GM23338 (cell line): ENCODE measurements around the gene MKI67. TPM values are rescaled to one million over a fixed set of nuclear protein-coding genes. Genes with fewer than 3 reads are reported as not detected.

ENCODE experiments used
- ATAC-seq: fragments of 200-7000 bp; cut with Tn5 transposase; 3 replicates; pipeline ENCODE4 v1.9.1; 2020
- DNase-seq: peaks from one replicate; pipeline ENCODE4 v3.0.0-alpha.2; 2015; ENCODE audit warnings: low spot score
- H2AFZ ChIP-seq: fragments of 200-600 bp; sonication (generic); 2 replicates; pipeline ENCODE4 v1.8.0; 2016; ENCODE audit warnings: antibody characterized with exemption, mild to moderate bottlenecking, moderate library complexity
- H3F3A ChIP-seq: fragments of 200-600 bp; sonication (generic); replicated peaks from 2 replicates; pipeline ENCODE4 v1.8.0; 2017; ENCODE audit warnings: antibody characterized with exemption, mixed run types, low read depth
- H3K27ac ChIP-seq: fragments of 200-600 bp; sonication (generic); 2 replicates; pipeline ENCODE4 v1.6.1; 2016; ENCODE audit warnings: low read depth
- H3K27me3 ChIP-seq: fragments of 200-600 bp; sonication (generic); 2 replicates; pipeline ENCODE4 v1.8.0; 2016; ENCODE audit warnings: mild to moderate bottlenecking, mixed run types, moderate library complexity; ENCODE audit not compliant: insufficient read depth
- H3K36me3 ChIP-seq: fragments of 200-600 bp; sonication (generic); 2 replicates; pipeline ENCODE4 v1.8.0; 2016; ENCODE audit warnings: mild to moderate bottlenecking; ENCODE audit not compliant: insufficient read depth
- H3K4me1 ChIP-seq: fragments of 200-600 bp; sonication (generic); 2 replicates; pipeline ENCODE4 v1.8.0; 2016; ENCODE audit warnings: mild to moderate bottlenecking, moderate library complexity; ENCODE audit not compliant: insufficient read depth
- H3K4me2 ChIP-seq: fragments of 200-600 bp; sonication (generic); 2 replicates; pipeline ENCODE4 v1.7.1; 2017; ENCODE audit warnings: mixed run types
- H3K4me3 ChIP-seq: fragments of 200-600 bp; sonication (generic); 2 replicates; pipeline ENCODE4 v1.6.1; 2016; ENCODE audit warnings: mixed run types
- H3K79me2 ChIP-seq: fragments of 200-600 bp; sonication (generic); replicated peaks from 2 replicates; pipeline ENCODE4 v1.8.0; 2017; ENCODE audit warnings: mild to moderate bottlenecking; ENCODE audit not compliant: insufficient read depth
- H3K9me2 ChIP-seq: fragments of 200-600 bp; sonication (generic); 2 replicates; pipeline ENCODE4 v1.8.0; 2017; ENCODE audit not compliant: insufficient read depth
- H4K20me1 ChIP-seq: fragments of 200-600 bp; sonication (generic); replicated peaks from 2 replicates; pipeline ENCODE4 v1.8.0; 2017; ENCODE audit warnings: mild to moderate bottlenecking; ENCODE audit not compliant: insufficient read depth
- H3K27ac Mint-ChIP-seq: 2 replicates; pipeline ENCODE4 v1.8.0; 2020; ENCODE audit warnings: inconsistent platforms, mild to moderate bottlenecking, moderate library complexity, mixed read lengths
- H3K27me3 Mint-ChIP-seq: 3 replicates; pipeline ENCODE4 v1.8.0; 2022; ENCODE audit warnings: low read depth, mild to moderate bottlenecking, moderate library complexity, mixed read lengths, inconsistent platforms; ENCODE audit not compliant: insufficient read depth, poor library complexity
- H3K36me3 Mint-ChIP-seq: 3 replicates; pipeline ENCODE4 v1.8.0; 2021; ENCODE audit warnings: low read depth, mild to moderate bottlenecking, inconsistent platforms, moderate library complexity, mixed read lengths
- H3K4me1 Mint-ChIP-seq: 3 replicates; pipeline ENCODE4 v1.8.0; 2020; ENCODE audit warnings: mild to moderate bottlenecking, inconsistent platforms, mixed read lengths
- H3K4me3 Mint-ChIP-seq: 3 replicates; pipeline ENCODE4 v1.8.0; 2021; ENCODE audit warnings: moderate library complexity, mild to moderate bottlenecking, inconsistent platforms, mixed read lengths
- H3K9me3 Mint-ChIP-seq: 3 replicates; pipeline ENCODE4 v1.8.0; 2020; ENCODE audit warnings: moderate library complexity, mild to moderate bottlenecking, inconsistent platforms, mixed read lengths
- CREB1 ChIP-seq: fragments of 250-450 bp; sonication (Bioruptor Pico); IDR thresholded peaks from 2 replicates; pipeline ENCODE4 v1.5.0; 2020; ENCODE audit warnings: low read depth, mild to moderate bottlenecking, moderate library complexity
- EZH2 ChIP-seq: fragments of 200-600 bp; sonication (generic); IDR thresholded peaks from one replicate; pipeline ENCODE4 v1.8.0; 2017; ENCODE audit warnings: antibody characterized with exemption, mild to moderate bottlenecking, low read depth; ENCODE audit not compliant: unreplicated experiment
- EZH2phosphoT487 ChIP-seq: fragments of 200-600 bp; sonication (generic); IDR thresholded peaks from one replicate; pipeline ENCODE4 v1.8.1; 2018; ENCODE audit warnings: antibody characterized with exemption; ENCODE audit not compliant: unreplicated experiment
- JUNB ChIP-seq: IDR thresholded peaks from one replicate; pipeline ENCODE4 v1.6.1; 2016; ENCODE audit warnings: antibody characterized with exemption; ENCODE audit not compliant: unreplicated experiment
- NANOG ChIP-seq: IDR thresholded peaks from 2 replicates; pipeline ENCODE4 v1.6.1; 2016; ENCODE audit warnings: antibody characterized with exemption, borderline replicate concordance
- ZNF114 ChIP-seq: fragments of 250-450 bp; sonication (Bioruptor Pico); IDR thresholded peaks from 2 replicates; pipeline ENCODE4 v1.5.0; 2020; ENCODE audit warnings: mild to moderate bottlenecking, moderate library complexity
- ZNF331 ChIP-seq: fragments of 250-450 bp; sonication (Bioruptor Pico); IDR thresholded peaks from 2 replicates; pipeline ENCODE4 v1.5.0; 2020; ENCODE audit warnings: low read depth, mild to moderate bottlenecking, moderate library complexity
- polyA plus RNA-seq: library from polyadenylated mRNA; unstranded; fragments of >200 nt; fragmentation: Nextera tagmentation; extraction: Ambion mirVana; gene quantifications from 2 replicates; pipeline ENCODE4 v1.2.1, GENCODE V29; 2016
- total RNA-seq: library from RNA; depleted of rRNA; stranded (reverse); fragments of >200 nt; shearing (Covaris generic); gene quantifications from 2 replicates; pipeline ENCODE4 v1.2.3, GENCODE V29; 2014
- TF ChIP-seq, protein P1 (sequence below): fragments of 250-450 bp; sonication (Bioruptor Pico); IDR thresholded peaks from 2 replicates; pipeline ENCODE4 v1.5.0; 2020; ENCODE audit warnings: mild to moderate bottlenecking, moderate library complexity
- TF ChIP-seq, protein P2 (sequence below): IDR thresholded peaks from 2 replicates; pipeline ENCODE4 v1.6.1; 2016; ENCODE audit warnings: antibody characterized with exemption
- TF ChIP-seq, protein P3 (sequence below), 2 experiments: fragments of 200-600 bp in 1 of 2; sonication (generic) in 1 of 2; conservative IDR thresholded peaks; 2 replicates each; pipeline versions ENCODE4 v1.5.1 to v1.6.1; 2016 to 2017; ENCODE audit warnings: antibody characterized with exemption in 2 of 2, low read depth in 2 of 2, mild to moderate bottlenecking in 2 of 2, moderate library complexity in 1 of 2
- TF ChIP-seq, protein P4 (sequence below): IDR thresholded peaks from one replicate; pipeline ENCODE4 v1.6.1; 2018; ENCODE audit warnings: antibody characterized with exemption; ENCODE audit not compliant: unreplicated experiment

The MKI67 gene
- total and polyA plus RNA-seq, 2 experiments from 2014 or later, result 58.0 to 103 TPM

DNA sequence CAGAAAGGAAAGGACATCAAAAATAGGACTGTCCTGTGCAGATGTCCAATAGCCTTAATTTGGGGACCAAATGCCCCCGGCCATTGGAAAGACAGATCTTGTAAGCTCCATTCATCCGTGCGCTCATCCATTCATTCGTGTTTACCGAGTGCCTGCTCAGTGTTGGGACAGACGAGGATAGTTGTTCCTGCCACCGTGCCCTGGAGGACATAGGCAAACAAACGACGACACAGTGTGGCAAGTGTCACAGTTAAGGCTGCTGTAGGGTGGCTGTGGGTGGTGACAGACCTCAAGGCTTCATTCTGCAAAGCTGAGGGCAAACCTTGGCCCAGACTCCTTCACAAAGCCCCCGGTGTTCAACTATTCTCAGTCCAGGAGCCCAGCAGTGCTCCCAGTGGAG is 27.6 kb downstream of the MKI67 start:
- H3K27ac ChIP-seq, result no peak overlapping the region
- no peaks in the 10 kb centered on the region for H3F3A ChIP-seq
- Mint-ChIP-seq H3K4me3 (no peak overlapping the region), H3K36me3 (peaks cover 39% of the 10 kb centered on the region), H3K4me1 (peaks cover 5% of the 10 kb centered on the region; the same call in 2 of the 3 replicates), H3K9me3 (no peaks in the 10 kb centered on the region), H3K27ac (no peak overlapping the region), H3K27me3 (peaks cover 2% of the 10 kb centered on the region)
- H3K4me2 ChIP-seq, result no peak overlapping the region
- H3K4me3 ChIP-seq, result no peak overlapping the region
- H3K79me2 ChIP-seq, result no peaks in the 10 kb centered on the region
- TF ChIP-seq, protein P1, sequence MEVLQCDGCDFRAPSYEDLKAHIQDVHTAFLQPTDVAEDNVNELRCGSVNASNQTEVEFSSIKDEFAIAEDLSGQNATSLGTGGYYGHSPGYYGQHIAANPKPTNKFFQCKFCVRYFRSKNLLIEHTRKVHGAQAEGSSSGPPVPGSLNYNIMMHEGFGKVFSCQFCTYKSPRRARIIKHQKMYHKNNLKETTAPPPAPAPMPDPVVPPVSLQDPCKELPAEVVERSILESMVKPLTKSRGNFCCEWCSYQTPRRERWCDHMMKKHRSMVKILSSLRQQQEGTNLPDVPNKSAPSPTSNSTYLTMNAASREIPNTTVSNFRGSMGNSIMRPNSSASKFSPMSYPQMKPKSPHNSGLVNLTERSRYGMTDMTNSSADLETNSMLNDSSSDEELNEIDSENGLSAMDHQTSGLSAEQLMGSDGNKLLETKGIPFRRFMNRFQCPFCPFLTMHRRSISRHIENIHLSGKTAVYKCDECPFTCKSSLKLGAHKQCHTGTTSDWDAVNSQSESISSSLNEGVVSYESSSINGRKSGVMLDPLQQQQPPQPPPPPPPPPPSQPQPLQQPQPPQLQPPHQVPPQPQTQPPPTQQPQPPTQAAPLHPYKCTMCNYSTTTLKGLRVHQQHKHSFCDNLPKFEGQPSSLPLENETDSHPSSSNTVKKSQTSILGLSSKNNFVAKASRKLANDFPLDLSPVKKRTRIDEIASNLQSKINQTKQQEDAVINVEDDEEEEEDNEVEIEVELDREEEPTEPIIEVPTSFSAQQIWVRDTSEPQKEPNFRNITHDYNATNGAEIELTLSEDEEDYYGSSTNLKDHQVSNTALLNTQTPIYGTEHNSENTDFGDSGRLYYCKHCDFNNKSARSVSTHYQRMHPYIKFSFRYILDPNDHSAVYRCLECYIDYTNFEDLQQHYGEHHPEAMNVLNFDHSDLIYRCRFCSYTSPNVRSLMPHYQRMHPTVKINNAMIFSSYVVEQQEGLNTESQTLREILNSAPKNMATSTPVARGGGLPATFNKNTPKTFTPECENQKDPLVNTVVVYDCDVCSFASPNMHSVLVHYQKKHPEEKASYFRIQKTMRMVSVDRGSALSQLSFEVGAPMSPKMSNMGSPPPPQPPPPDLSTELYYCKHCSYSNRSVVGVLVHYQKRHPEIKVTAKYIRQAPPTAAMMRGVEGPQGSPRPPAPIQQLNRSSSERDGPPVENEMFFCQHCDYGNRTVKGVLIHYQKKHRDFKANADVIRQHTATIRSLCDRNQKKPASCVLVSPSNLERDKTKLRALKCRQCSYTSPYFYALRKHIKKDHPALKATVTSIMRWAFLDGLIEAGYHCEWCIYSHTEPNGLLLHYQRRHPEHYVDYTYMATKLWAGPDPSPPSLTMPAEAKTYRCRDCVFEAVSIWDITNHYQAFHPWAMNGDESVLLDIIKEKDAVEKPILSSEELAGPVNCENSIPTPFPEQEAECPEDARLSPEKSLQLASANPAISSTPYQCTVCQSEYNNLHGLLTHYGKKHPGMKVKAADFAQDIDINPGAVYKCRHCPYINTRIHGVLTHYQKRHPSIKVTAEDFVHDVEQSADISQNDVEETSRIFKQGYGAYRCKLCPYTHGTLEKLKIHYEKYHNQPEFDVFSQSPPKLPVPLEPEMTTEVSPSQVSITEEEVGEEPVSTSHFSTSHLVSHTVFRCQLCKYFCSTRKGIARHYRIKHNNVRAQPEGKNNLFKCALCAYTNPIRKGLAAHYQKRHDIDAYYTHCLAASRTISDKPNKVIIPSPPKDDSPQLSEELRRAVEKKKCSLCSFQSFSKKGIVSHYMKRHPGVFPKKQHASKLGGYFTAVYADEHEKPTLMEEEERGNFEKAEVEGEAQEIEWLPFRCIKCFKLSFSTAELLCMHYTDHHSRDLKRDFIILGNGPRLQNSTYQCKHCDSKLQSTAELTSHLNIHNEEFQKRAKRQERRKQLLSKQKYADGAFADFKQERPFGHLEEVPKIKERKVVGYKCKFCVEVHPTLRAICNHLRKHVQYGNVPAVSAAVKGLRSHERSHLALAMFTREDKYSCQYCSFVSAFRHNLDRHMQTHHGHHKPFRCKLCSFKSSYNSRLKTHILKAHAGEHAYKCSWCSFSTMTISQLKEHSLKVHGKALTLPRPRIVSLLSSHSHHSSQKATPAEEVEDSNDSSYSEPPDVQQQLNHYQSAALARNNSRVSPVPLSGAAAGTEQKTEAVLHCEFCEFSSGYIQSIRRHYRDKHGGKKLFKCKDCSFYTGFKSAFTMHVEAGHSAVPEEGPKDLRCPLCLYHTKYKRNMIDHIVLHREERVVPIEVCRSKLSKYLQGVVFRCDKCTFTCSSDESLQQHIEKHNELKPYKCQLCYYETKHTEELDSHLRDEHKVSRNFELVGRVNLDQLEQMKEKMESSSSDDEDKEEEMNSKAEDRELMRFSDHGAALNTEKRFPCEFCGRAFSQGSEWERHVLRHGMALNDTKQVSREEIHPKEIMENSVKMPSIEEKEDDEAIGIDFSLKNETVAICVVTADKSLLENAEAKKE, result no peak
- TF ChIP-seq NANOG (no peak), ZNF114 (CRISPR knock-in tag) (no peak), JUNB (no peak), CREB1 (no peak), EZH2 (no peak), ZNF331 (no peak), EZH2phosphoT487 (no peak)
- TF ChIP-seq, protein P2, sequence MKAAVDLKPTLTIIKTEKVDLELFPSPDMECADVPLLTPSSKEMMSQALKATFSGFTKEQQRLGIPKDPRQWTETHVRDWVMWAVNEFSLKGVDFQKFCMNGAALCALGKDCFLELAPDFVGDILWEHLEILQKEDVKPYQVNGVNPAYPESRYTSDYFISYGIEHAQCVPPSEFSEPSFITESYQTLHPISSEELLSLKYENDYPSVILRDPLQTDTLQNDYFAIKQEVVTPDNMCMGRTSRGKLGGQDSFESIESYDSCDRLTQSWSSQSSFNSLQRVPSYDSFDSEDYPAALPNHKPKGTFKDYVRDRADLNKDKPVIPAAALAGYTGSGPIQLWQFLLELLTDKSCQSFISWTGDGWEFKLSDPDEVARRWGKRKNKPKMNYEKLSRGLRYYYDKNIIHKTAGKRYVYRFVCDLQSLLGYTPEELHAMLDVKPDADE, result no peak
- TF ChIP-seq, protein P3, sequence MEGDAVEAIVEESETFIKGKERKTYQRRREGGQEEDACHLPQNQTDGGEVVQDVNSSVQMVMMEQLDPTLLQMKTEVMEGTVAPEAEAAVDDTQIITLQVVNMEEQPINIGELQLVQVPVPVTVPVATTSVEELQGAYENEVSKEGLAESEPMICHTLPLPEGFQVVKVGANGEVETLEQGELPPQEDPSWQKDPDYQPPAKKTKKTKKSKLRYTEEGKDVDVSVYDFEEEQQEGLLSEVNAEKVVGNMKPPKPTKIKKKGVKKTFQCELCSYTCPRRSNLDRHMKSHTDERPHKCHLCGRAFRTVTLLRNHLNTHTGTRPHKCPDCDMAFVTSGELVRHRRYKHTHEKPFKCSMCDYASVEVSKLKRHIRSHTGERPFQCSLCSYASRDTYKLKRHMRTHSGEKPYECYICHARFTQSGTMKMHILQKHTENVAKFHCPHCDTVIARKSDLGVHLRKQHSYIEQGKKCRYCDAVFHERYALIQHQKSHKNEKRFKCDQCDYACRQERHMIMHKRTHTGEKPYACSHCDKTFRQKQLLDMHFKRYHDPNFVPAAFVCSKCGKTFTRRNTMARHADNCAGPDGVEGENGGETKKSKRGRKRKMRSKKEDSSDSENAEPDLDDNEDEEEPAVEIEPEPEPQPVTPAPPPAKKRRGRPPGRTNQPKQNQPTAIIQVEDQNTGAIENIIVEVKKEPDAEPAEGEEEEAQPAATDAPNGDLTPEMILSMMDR (conservative IDR thresholded peaks at IDR 0.05; ENCODE audit: low read depth in 2 of 2), result no peak
- TF ChIP-seq, protein P4, sequence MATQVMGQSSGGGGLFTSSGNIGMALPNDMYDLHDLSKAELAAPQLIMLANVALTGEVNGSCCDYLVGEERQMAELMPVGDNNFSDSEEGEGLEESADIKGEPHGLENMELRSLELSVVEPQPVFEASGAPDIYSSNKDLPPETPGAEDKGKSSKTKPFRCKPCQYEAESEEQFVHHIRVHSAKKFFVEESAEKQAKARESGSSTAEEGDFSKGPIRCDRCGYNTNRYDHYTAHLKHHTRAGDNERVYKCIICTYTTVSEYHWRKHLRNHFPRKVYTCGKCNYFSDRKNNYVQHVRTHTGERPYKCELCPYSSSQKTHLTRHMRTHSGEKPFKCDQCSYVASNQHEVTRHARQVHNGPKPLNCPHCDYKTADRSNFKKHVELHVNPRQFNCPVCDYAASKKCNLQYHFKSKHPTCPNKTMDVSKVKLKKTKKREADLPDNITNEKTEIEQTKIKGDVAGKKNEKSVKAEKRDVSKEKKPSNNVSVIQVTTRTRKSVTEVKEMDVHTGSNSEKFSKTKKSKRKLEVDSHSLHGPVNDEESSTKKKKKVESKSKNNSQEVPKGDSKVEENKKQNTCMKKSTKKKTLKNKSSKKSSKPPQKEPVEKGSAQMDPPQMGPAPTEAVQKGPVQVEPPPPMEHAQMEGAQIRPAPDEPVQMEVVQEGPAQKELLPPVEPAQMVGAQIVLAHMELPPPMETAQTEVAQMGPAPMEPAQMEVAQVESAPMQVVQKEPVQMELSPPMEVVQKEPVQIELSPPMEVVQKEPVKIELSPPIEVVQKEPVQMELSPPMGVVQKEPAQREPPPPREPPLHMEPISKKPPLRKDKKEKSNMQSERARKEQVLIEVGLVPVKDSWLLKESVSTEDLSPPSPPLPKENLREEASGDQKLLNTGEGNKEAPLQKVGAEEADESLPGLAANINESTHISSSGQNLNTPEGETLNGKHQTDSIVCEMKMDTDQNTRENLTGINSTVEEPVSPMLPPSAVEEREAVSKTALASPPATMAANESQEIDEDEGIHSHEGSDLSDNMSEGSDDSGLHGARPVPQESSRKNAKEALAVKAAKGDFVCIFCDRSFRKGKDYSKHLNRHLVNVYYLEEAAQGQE, result no peak
- H3K9me2 ChIP-seq, result no peaks in the 10 kb centered on the region
- DNase-seq (no peak), ATAC-seq (no peak)
- no peaks in the 10 kb centered on the region for H3K27me3 ChIP-seq
- H2AFZ ChIP-seq, result no peak overlapping the region
- H4K20me1 ChIP-seq, result peaks cover 6% of the 10 kb centered on the region
- H3K36me3 ChIP-seq, result peaks cover 42% of the 10 kb centered on the region
- H3K4me1 ChIP-seq, result no peaks in the 10 kb centered on the region
